Thyroid gland (tissue), 4 donors: ENCODE results near the gene SLC5A8. TPM values are rescaled to one million over a fixed set of nuclear protein-coding genes. Genes with fewer than 3 reads are reported as not detected.

Source experiments
- DNase-seq, 2 donors: peaks; one replicate each; pipeline ENCODE4 v3.0.0-alpha.2; 2019
- H3K27ac ChIP-seq, 3 donors: fragments of 200-600 bp; sonication (generic); 1 replicate in 2 of 3; 2 replicates in 1 of 3; pipeline ENCODE4 v1.5.1; 2016 to 2019; ENCODE audit warnings: mild to moderate bottlenecking in 1 of 3, moderate library complexity in 1 of 3
- H3K27me3 ChIP-seq: fragments of 200-600 bp; sonication (generic); one replicate; pipeline ENCODE4 v1.5.1; 2019
- H3K36me3 ChIP-seq, 2 donors: fragments of 200-600 bp; sonication (generic); one replicate each; pipeline ENCODE4 v1.5.1; 2016 to 2019
- H3K4me1 ChIP-seq, 2 donors: fragments of 200-600 bp; sonication (generic); one replicate each; pipeline ENCODE4 v1.5.1; 2017 to 2019
- H3K4me3 ChIP-seq, 3 donors: fragments of 200-600 bp; sonication (generic); replicated peaks in 1 of 3; 1 replicate in 2 of 3; 2 replicates in 1 of 3; pipeline ENCODE4 v1.5.1; 2016; ENCODE audit warnings: mild to moderate bottlenecking in 1 of 3
- H3K9me3 ChIP-seq: fragments of 200-600 bp; sonication (generic); one replicate; pipeline ENCODE4 v1.5.1; 2017
- POLR2A ChIP-seq, 2 donors: fragments of 450-650 bp; IDR thresholded peaks; one replicate each; pipeline ENCODE4 v1.6.1; 2017; ENCODE audit warnings: antibody characterized with exemption in 2 of 2, mild to moderate bottlenecking in 2 of 2, moderate library complexity in 1 of 2
- WGBS, 2 donors: methylation state at CpG; one replicate each; pipeline ENCODE4 v1.1.5; 2017; 5-methylcytosine and 5-hydroxymethylcytosine counted together
- intact Hi-C: fragments of 100-400 bp; cut with DNase I; formaldehyde crosslinking; loops from one replicate; pipeline ENCODE4 v1.15.1; 2023
- small RNA-seq: library from RNA; depleted of rRNA; stranded (forward); fragments of <200 nt; gene quantifications from one replicate; pipeline ENCODE3, GENCODE V24; 2016
- total RNA-seq, 4 donors: library from RNA; depleted of rRNA; stranded (reverse); fragments of >200 nt; gene quantifications; one replicate each; pipeline ENCODE4 v1.2.3, GENCODE V29; 2016
- TF ChIP-seq, protein P1 (sequence below), 6 experiments: fragments of 200-600 bp in 3 of 6; fragments of 450-650 bp in 3 of 6; sonication (generic) in 3 of 6; IDR thresholded peaks; one replicate each; pipeline ENCODE4 v1.5.1; 2016 to 2019; ENCODE audit warnings: antibody characterized with exemption in 6 of 6, mild to moderate bottlenecking in 2 of 6, inconsistent platforms in 1 of 6, moderate library complexity in 1 of 6

The SLC5A8 gene
- total RNA-seq, 4 donors from 2014 or later = 51.3 to 114 (median 75.9) TPM

GRCh38 chr12:101115326-101115725 lies 94.7 kb downstream of the SLC5A8 start:
- no peaks in the 10 kb centered on the region for H3K36me3 ChIP-seq
- TF ChIP-seq, protein P1, sequence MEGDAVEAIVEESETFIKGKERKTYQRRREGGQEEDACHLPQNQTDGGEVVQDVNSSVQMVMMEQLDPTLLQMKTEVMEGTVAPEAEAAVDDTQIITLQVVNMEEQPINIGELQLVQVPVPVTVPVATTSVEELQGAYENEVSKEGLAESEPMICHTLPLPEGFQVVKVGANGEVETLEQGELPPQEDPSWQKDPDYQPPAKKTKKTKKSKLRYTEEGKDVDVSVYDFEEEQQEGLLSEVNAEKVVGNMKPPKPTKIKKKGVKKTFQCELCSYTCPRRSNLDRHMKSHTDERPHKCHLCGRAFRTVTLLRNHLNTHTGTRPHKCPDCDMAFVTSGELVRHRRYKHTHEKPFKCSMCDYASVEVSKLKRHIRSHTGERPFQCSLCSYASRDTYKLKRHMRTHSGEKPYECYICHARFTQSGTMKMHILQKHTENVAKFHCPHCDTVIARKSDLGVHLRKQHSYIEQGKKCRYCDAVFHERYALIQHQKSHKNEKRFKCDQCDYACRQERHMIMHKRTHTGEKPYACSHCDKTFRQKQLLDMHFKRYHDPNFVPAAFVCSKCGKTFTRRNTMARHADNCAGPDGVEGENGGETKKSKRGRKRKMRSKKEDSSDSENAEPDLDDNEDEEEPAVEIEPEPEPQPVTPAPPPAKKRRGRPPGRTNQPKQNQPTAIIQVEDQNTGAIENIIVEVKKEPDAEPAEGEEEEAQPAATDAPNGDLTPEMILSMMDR (IDR thresholded peaks at IDR 0.05) = no peak
- TF ChIP-seq POLR2A (IDR thresholded peaks at IDR 0.05) = no peak
- H3K4me1 ChIP-seq = no peaks in the 10 kb centered on the region
- H3K27ac ChIP-seq = no peak overlapping the region
- H3K9me3 ChIP-seq = no peaks in the 10 kb centered on the region
- no peak overlapping the region for H3K4me3 ChIP-seq
- intact Hi-C loops = no loop called here
- H3K27me3 ChIP-seq = no peaks in the 10 kb centered on the region
- DNase-seq = no peak
- 74 to 76% methylated on average over 2 of the region's 2 CpGs for WGBS, 2 donors

DNA sequence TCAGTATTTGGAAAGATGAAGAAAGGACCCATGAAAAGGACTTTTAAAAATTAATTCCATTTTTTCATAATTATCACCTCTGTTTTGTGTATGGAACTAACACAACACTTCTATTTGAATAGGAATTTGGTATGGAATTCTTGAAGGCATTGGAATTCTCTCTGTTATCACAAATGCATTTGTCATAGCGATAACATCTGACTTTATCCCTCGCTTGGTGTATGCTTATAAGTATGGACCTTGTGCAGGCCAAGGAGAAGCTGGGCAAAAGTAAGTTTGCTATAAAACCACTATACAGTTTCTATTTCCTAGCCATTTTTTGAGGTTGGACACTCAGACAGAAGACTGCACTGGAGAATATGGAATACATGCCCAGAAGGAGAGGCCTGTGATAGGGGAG lies 98.6 kb downstream of the SLC5A8 start:
- Histone ChIP-seq H3K4me3 (no peak overlapping the region), H3K36me3 (no peaks in the 10 kb centered on the region), H3K27me3 (no peaks in the 10 kb centered on the region), H3K4me1 (no peaks in the 10 kb centered on the region), H3K27ac (no peak overlapping the region), H3K9me3 (no peaks in the 10 kb centered on the region)
- TF ChIP-seq, protein P1 (IDR thresholded peaks at IDR 0.05) = no peak
- TF ChIP-seq POLR2A (IDR thresholded peaks at IDR 0.05) = no peak
- WGBS, 2 donors = 84 to 88% methylated on average over 2 of the region's 2 CpGs
- intact Hi-C loops = no loop called here
- DNase-seq = no peak

GRCh38 chr12:101110866-101111265 lies 99.2 kb downstream of the SLC5A8 start:
- Histone ChIP-seq H3K9me3 (no peaks in the 10 kb centered on the region), H3K4me3 (no peak overlapping the region), H3K27me3 (no peaks in the 10 kb centered on the region), H3K36me3 (no peaks in the 10 kb centered on the region), H3K4me1 (no peaks in the 10 kb centered on the region), H3K27ac (no peak overlapping the region)
- no peak for TF ChIP-seq POLR2A (IDR thresholded peaks at IDR 0.05)
- TF ChIP-seq, protein P1 (IDR thresholded peaks at IDR 0.05) = no peak
- intact Hi-C loops = no loop called here
- 73 to 79% methylated on average over 3 of the region's 3 CpGs for WGBS, 2 donors
- no peak for DNase-seq

DNA sequence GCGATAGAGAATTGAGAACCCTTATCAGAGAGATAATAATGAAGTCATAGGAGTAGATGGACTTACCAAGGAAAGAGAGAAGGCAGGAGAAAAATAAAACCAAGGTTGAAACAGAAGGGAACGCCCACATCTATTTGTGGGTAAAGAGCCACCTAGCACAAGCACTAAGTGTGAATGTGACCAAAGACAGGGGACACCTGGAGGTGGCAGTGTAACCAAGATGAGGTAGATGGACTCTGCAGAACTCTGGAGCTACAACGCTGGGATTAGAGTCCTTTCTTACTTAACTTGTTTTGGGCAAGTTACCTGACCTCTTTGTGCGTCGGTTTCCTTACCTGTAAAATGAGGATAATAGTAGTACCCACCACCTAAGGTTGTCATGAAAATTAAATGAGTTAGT lies 101.9 kb downstream of the SLC5A8 start:
- Histone ChIP-seq H3K4me3 (no peak overlapping the region), H3K27ac (no peak overlapping the region), H3K9me3 (no peaks in the 10 kb centered on the region), H3K36me3 (no peaks in the 10 kb centered on the region), H3K4me1 (no peaks in the 10 kb centered on the region), H3K27me3 (no peaks in the 10 kb centered on the region)
- WGBS, 2 donors = 88 to 89% methylated on average over 5 of the region's 5 CpGs
- intact Hi-C loops = no loop called here
- DNase-seq = no peak
- no peak for TF ChIP-seq POLR2A (IDR thresholded peaks at IDR 0.05)
- TF ChIP-seq, protein P1 (IDR thresholded peaks at IDR 0.05) = no peak

DNA sequence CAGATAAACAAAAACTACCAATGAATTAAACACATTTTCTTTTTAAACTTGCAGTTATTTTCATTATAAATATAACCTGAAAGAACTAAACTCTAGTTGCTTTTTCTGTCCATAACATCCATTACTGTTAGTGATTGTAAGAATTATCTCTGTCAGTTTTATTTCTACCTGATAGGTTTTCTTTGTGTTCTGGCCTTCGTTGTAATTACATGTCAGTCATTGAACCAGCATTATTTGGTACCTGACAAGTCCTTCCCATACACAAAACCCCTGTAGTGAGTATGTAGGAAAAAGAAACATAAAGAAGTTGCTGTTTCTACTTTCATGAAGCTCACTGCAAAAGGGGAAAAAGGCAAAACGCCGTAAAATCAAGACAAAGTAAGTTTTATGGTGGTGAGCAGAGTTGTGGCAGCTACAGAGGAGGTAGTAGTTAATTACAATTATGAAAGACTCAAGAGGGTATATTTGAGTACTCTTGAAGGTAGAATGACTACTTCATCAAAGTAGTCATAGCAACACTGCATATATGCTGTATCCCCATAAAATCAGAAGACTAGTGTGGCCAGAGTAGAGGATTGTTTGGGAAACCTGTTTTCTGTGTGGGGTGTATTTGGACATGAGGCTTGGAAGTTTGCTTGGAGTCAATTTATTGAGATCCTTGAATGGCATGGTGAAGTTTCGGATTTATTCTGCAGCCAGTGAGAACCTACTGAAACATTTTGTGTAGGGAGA lies 102.8 kb downstream of the SLC5A8 start:
- 79% methylated on average over 4 of the region's 4 CpGs for WGBS, 2 donors
- H3K36me3 ChIP-seq = no peaks in the 10 kb centered on the region
- no peak for DNase-seq
- TF ChIP-seq, protein P1 (IDR thresholded peaks at IDR 0.05) = no peak
- no peak for TF ChIP-seq POLR2A (IDR thresholded peaks at IDR 0.05)
- no peak overlapping the region for H3K27ac ChIP-seq
- H3K27me3 ChIP-seq = no peaks in the 10 kb centered on the region
- no peaks in the 10 kb centered on the region for H3K4me1 ChIP-seq
- H3K4me3 ChIP-seq = no peak overlapping the region
- intact Hi-C loops = no loop called here
- H3K9me3 ChIP-seq = no peaks in the 10 kb centered on the region

Small RNA genes within 50 kb of the gene (small RNA-seq; reads per million reads assigned to genes)
- not detected for gene RNU6-768P

Other genes with a start within 250 kb of the SLC5A8 start
- gene UTP20, start 69.9 kb upstream of the SLC5A8 start, total RNA-seq = 10 to 100 TPM in 3 of 4 donors, 1 to 10 TPM in 1; 9.7 to 17.6 (median 11.2) TPM
- gene ARL1, start 197.5 kb upstream of the SLC5A8 start, total RNA-seq = 100 to 1,000 TPM in 2 of 4 donors, 10 to 100 TPM in 2; 80.0 to 104 (median 100) TPM